ENCODE data around the gene ZNF697.

GRCh38 chr1:119660253-119661083 lies 12.4 kb upstream of the ZNF697 start:
- TF ChIP-seq POLR2A (IDR thresholded peaks at IDR 0.05): no peak
- TF ChIP-seq, protein P1, sequence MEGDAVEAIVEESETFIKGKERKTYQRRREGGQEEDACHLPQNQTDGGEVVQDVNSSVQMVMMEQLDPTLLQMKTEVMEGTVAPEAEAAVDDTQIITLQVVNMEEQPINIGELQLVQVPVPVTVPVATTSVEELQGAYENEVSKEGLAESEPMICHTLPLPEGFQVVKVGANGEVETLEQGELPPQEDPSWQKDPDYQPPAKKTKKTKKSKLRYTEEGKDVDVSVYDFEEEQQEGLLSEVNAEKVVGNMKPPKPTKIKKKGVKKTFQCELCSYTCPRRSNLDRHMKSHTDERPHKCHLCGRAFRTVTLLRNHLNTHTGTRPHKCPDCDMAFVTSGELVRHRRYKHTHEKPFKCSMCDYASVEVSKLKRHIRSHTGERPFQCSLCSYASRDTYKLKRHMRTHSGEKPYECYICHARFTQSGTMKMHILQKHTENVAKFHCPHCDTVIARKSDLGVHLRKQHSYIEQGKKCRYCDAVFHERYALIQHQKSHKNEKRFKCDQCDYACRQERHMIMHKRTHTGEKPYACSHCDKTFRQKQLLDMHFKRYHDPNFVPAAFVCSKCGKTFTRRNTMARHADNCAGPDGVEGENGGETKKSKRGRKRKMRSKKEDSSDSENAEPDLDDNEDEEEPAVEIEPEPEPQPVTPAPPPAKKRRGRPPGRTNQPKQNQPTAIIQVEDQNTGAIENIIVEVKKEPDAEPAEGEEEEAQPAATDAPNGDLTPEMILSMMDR (IDR thresholded peaks at IDR 0.05): no peak

All from esophagus squamous epithelium (tissue), 4 donors.